T1000 (cell line): ENCODE measurements around the gene ZNF687.

ENCODE experiments used
- DNase-seq: peaks from one replicate; lab custom pipeline; 2025; ENCODE audit warnings: mixed read lengths; lab: John Stamatoyannopoulos, UW

ZNF687 gene

GRCh38 chr1:151312411-151312810 is 30.3 kb downstream of the ZNF687 start:
- DNase-seq: no peak

GRCh38 chr1:151312826-151313225 is 30.7 kb downstream of the ZNF687 start:
- no peak for DNase-seq

- no peak for DNase-seq
Measured at GRCh38 chr1:151313501-151313900, 31.4 kb downstream of the ZNF687 start.

GRCh38 chr1:151314137-151314875 is 32.2 kb downstream of the ZNF687 start:
- no peak for DNase-seq

- DNase-seq: no peak
Measured at GRCh38 chr1:151315565-151316235, 33.6 kb downstream of the ZNF687 start.

GRCh38 chr1:151318975-151319374 is 36.9 kb downstream of the ZNF687 start:
- no peak for DNase-seq

- no peak for DNase-seq
Measured at GRCh38 chr1:151324390-151324930, 42.4 kb downstream of the ZNF687 start.

- DNase-seq: no peak
Measured at GRCh38 chr1:151325231-151325630, 43.1 kb downstream of the ZNF687 start.

GRCh38 chr1:151325646-151326429 is 43.7 kb downstream of the ZNF687 start:
- DNase-seq: no peak

- DNase-seq: no peak
Measured at GRCh38 chr1:151326619-151327222, 44.6 kb downstream of the ZNF687 start.

GRCh38 chr1:151327223-151327902 is 45.3 kb downstream of the ZNF687 start, which contains the start of gene PI4KB:
Gene PI4KB, minus strand, starts transcription at chr1:151327416. Its CDS starts 10,935 bp downstream, at chr1:151316481.
- peak; percentile 89 for DNase-seq

- no peak for DNase-seq
Measured at GRCh38 chr1:151327903-151328674, 46.0 kb downstream of the ZNF687 start.

GRCh38 chr1:151334822-151335221 is 52.7 kb downstream of the ZNF687 start:
- DNase-seq: no peak

- DNase-seq: no peak
Measured at GRCh38 chr1:151336556-151336955, 54.5 kb downstream of the ZNF687 start.

- DNase-seq: no peak
Measured at GRCh38 chr1:151340870-151341754, 59.0 kb downstream of the ZNF687 start.
